GM12873 (cell line): ENCODE measurements around the gene COPZ1.

Experiments
- CTCF ChIP-seq: IDR thresholded peaks from 2 replicates; pipeline ENCODE4 v1.5.1; 2012; ENCODE audit warnings: low read depth, mild to moderate bottlenecking, moderate library complexity, low read length, control low read depth; ENCODE audit not compliant: insufficient read depth; ENCODE audit errors: missing control alignments

The COPZ1 gene

DNA sequence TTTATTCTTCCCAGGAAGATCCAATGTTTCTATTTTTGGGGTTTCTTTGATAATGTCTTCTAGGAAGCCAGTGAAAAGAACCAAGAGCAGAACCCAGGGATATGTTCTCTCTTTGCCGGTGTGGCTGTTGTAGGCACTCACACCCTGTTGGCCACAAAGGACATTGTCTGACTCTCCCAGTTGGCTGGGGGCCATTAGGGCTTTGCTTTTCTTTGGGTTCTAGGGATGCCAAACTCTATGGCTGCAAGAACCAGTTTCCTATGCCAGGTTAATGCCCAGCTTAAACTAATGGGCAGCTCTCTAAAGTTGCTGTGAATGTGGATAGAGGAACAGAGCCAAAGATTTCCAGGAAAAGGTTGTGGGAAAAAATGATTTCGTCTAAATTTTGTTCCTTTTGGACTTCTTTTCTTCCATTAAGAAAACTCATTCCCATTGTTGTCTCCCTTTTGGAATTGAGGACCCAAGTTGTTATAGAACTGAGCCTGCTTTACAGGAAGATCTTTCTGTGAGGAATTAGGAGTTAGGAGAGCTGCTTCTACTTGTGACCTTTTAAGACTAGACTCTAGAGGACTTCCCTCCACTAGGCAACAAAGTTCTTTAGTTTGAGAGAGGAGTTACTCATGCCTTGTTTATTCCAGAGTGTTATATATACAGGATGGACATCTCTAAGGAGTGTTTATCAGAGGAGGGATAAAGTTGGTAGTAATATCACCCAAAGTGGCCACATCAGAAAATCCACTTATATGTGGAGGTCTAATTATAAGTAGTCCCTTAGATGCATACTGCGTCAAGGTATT lies 13.1 kb downstream of the COPZ1 start:
- no peak for TF ChIP-seq CTCF

DNA sequence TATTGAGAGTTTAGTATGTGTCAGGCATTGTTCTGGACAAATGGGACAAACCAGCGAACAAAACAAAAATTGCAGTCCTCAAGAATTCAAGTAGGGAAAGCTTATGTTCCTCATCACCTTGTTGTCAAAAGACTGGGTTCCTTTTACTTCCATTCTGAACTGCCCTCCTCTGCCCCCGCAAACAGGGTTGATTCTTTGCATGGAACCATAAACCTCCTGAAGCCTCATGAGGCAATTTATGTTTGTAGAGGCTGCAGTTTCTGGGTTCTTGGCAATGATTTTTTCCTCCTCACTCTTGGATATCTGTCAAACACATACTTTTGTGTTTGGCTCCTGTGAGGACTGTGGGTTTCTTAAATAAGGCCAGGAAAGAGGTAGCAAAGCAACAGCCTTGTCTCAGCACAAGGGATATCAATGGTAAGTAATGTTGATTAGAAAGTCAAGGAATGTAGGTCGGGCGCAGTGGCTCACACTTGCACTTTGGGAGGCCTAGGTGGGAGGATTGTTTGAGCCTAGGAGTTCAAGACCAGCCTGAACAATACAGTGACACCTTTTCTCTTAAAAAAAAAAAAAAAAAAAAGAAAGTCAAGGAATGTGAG lies 13.9 kb downstream of the COPZ1 start:
- TF ChIP-seq CTCF: no peak

DNA sequence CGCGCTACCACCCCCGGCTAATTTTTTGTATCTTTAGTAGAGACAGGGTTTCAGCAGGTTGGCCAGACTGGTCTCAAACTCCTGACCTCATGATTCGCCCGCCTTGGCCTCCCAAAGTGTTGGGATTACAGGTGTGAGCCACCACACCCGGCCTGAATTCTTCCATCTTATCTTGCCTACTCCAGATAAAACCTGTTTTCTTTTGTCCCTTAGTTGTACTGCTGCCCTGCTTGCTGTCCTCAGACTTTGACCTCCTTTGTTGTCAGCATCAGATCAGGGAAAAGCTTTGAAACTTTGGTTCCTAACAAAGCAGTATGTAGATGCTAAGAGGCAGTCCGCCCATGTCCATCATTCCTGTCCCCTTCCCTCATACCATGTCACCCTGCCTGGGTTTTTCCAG lies 15.9 kb downstream of the COPZ1 start:
- TF ChIP-seq CTCF: no peak

DNA sequence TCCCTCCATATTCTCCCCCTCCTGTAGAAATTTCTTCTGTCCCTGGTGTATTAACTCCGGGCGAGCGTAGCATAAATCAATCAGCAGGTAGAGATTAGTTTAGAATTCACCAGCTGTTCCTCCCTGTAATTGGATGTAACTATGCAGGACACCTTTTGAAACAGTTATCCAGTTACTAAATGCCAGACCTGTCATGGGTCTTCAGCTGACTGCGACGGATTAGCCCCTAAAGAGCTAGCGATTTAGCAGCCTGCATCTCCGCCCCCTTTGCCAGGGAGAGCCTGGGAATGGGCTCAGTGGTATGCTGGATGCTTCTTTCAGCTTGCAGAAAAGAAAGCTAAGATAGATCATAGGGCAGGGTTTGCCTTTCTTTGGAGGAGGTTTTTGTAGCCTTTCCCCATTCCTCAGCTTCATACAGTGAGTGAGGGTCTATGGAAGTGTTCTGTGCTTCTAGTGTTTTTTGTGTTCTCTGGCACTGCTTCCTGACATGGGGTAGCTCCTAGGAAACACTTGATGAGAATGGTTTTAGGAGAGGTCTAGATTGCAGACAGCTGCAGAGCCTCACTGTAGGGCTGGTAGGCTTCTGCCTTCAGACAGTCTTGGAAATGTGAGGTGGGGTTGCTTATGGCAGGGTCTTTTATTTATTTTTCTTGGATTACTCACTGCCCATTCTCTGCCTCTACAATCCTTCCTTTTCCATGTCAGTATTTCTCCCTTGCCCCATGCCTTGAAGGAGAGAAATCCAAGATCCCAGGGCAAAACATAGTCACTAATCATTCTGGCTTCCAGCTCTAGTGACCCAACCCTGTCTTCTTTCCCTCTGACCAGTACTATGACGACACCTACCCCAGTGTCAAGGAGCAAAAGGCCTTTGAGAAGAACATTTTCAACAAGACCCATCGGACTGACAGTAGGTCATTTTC lies 16.7 kb downstream of the COPZ1 start:
- no peak for TF ChIP-seq CTCF

DNA sequence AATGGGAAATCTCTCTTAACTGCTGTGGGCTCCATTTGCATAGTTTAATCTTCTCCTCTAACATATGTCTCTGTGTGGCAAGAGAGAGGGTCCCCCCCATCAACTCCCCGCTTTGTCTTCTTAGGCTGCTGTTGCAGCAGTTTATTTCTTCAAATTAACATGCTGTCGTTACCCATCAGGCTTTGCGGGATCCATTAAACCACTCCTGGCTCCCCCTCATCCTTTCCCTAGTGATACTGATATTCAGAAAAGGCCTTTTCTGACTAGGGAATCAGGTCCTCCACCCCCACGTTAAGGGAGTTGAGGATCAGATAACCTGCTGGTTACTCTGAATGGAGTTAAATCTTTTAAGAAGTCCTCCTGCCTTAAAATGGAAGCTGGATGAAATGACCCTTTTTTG lies 24.1 kb downstream of the COPZ1 start:
- no peak for TF ChIP-seq CTCF

GRCh38 chr12:54349679-54350078 lies 24.7 kb downstream of the COPZ1 start:
- no peak for TF ChIP-seq CTCF

GRCh38 chr12:54350743-54351142 lies 25.8 kb downstream of the COPZ1 start:
- TF ChIP-seq CTCF: no peak
